Measurements from ENCODE around the gene DUS3L. TPM values are rescaled to one million over a fixed set of nuclear protein-coding genes. Genes with fewer than 3 reads are reported as not detected.
"Not testable (repeated sequence)": the region's sequence is repeated elsewhere in the genome, so short reads cannot be mapped to it uniquely, and the experiment has no call there.

The DUS3L gene
- total RNA-seq, 2 experiments from 2014 or later = 69.6 to 74.5 TPM

DNA sequence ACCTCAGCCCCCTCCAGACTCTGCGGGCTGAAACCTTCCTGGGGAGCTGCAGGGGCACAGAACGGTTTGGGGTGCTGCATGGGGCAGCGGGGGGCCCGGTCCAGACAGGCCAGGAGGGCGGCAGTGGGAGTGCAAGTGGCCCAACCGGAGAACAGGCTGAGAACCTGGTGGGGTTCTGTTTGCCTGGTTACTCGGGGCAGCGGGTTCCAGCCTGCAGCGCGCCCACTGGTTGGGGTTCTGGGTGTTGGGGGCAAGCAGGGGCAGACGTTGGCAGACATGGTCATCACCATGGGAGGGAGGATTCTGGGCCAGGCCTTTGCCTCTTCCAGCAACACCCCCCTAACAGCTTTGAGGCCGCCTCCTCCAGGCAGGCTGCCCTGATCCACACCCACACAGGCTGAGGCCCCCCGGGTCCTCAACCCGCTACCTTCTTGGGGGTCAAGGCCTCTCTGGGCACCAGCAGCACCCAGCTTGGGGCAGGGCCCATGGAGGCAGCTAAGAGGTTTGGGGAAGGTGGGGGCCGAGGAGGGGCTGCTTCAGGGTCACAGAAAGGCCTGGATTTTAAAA, 6.3 kb downstream of the DUS3L start, which contains the start of gene PRR22:
Gene PRR22, minus strand, starts transcription at position 166 of the 567 bp plus-strand sequence. Its CDS starts 86 bp downstream, at position 80.
- ATAC-seq (no peak), DNase-seq (no peak)
- intact Hi-C loops (cut with micrococcal nuclease) = no loop called here
- no peak within 1 kb of the TSS for H3K27ac Mint-ChIP-seq
- no peaks in the 10 kb centered on the region for H3K9me3 Mint-ChIP-seq
- H3K36me3 Mint-ChIP-seq (ENCODE audit: low read depth) = peaks cover 23% of the 10 kb centered on the region
- no peak for TF ChIP-seq CTCF (IDR thresholded peaks at IDR 0.05)
- H3K27me3 Mint-ChIP-seq = no peaks in the 10 kb centered on the region
- peaks cover 7% of the 10 kb centered on the region for H3K4me1 Mint-ChIP-seq (ENCODE audit: low read depth)
- ChIA-PET CTCF (interaction anchor here (0.9 kb wide), 1 partner anchor 95 kb away, joined by 3 read pairs; no protein-coding TSS in a partner anchor), POLR2A (interaction anchor here (0.7 to 1.5 kb wide), 3 partner anchors 10 to 66 kb away, joined by 3 to 5 read pairs (median 4); no protein-coding TSS in a partner anchor)
- no peak within 1 kb of the TSS for H3K4me3 Mint-ChIP-seq

- no peaks in the 10 kb centered on the region for H3K4me1 Mint-ChIP-seq (ENCODE audit: low read depth)
- no peaks in the 10 kb centered on the region for H3K27me3 Mint-ChIP-seq
- no peak overlapping the region for H3K4me3 Mint-ChIP-seq
- no peak overlapping the region for H3K27ac Mint-ChIP-seq
- H3K36me3 Mint-ChIP-seq (ENCODE audit: low read depth) = peaks cover 17% of the 10 kb centered on the region
- ATAC-seq (no peak), DNase-seq (no peak)
- intact Hi-C loops (cut with micrococcal nuclease) = no loop called here
- no peak for TF ChIP-seq CTCF (IDR thresholded peaks at IDR 0.05)
- CTCF ChIA-PET = interaction anchor here (1.9 kb wide), 1 partner anchor 21 kb away, joined by 9 read pairs; no protein-coding TSS in a partner anchor
- H3K9me3 Mint-ChIP-seq = no peaks in the 10 kb centered on the region
- POLR2A ChIA-PET = interaction anchor here (0.8 to 1.5 kb wide), 11 partner anchors 8 to 92 kb away, joined by 3 to 8 read pairs (median 3); partner anchors contain the start of genes CATSPERD and DUS3L
Observed at GRCh38 chr19:5782945-5783919, 7.7 kb downstream of the DUS3L start.

- H3K27me3 Mint-ChIP-seq = no peaks in the 10 kb centered on the region
- ChIA-PET POLR2A (interaction anchor here (1.4 to 1.5 kb wide), 5 partner anchors 9 to 91 kb away, joined by 3 to 8 read pairs (median 3); partner anchors contain the start of gene DUS3L), CTCF (interaction anchor here (1.9 kb wide), 1 partner anchor 22 kb away, joined by 9 read pairs; no protein-coding TSS in a partner anchor)
- no peak overlapping the region for H3K4me3 Mint-ChIP-seq
- H3K4me1 Mint-ChIP-seq (ENCODE audit: low read depth) = no peaks in the 10 kb centered on the region
- no peak for TF ChIP-seq CTCF (IDR thresholded peaks at IDR 0.05)
- no peak for ATAC-seq
- H3K36me3 Mint-ChIP-seq (ENCODE audit: low read depth) = peaks cover 13% of the 10 kb centered on the region
- no peak overlapping the region for H3K27ac Mint-ChIP-seq
- intact Hi-C loops (cut with micrococcal nuclease) = no loop called here
- H3K9me3 Mint-ChIP-seq = no peaks in the 10 kb centered on the region
- no peak for DNase-seq
Observed at GRCh38 chr19:5782322-5782721, 8.6 kb downstream of the DUS3L start.

DNA sequence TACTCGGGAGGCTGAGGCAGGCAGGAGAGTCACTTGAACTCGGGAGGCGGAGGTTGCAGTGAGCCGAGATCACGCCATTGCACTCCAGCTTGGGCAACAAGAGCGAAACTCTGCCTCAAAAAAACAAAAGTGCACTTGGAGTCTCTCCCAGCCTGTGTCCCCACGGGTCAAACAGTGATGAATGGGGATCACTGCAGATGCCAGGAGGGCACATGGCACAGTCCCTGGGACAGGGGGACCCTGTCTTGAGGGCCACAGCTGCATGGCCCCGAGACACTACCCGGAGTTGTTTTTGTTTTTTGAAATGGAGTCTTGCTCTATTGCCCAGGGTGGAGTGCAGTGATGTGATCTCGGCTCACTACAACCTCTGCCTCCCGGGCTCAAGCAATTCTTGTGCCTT, 10.0 kb downstream of the DUS3L start:
- not testable (repeated sequence) for H3K4me1 Mint-ChIP-seq (ENCODE audit: low read depth)

DNA sequence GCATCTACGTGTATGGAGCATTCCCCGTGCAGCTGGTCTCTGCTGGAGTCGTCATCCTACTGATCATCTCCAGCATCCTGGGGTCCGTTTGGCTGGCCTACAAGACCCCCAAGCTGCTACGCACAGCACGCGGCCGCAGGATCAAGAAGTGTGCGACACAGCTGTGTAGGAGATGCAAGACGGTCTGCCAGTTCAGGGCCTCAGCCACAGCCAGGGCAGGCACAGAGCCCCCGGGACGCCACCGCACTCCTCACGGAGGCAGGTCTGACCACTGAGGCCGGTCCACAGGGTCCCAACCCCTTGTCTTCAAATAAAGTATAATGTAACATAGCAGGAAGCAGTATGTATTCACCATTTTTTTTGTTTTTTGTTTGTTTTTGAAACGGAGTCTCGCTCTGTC, 12.6 kb downstream of the DUS3L start:
- Mint-ChIP-seq H3K4me1 (ENCODE audit: low read depth) (no peaks in the 10 kb centered on the region), H3K27me3 (no peaks in the 10 kb centered on the region), H3K36me3 (ENCODE audit: low read depth) (no peaks in the 10 kb centered on the region), H3K9me3 (no peaks in the 10 kb centered on the region), H3K4me3 (no peak overlapping the region), H3K27ac (no peak overlapping the region)
- intact Hi-C loops (cut with micrococcal nuclease) = no loop called here
- DNase-seq = no peak
- ChIA-PET POLR2A (no interaction called here), CTCF (no interaction called here)
- TF ChIP-seq CTCF (IDR thresholded peaks at IDR 0.05) = no peak
- ATAC-seq = no peak

More for the DNA sequence above, 10.0 kb downstream of the DUS3L start:
- H3K36me3 Mint-ChIP-seq (ENCODE audit: low read depth); H3K27ac Mint-ChIP-seq; DNase-seq; H3K27me3 Mint-ChIP-seq; H3K4me3 Mint-ChIP-seq; H3K9me3 Mint-ChIP-seq; intact Hi-C loops (cut with micrococcal nuclease); ATAC-seq: not testable (repeated sequence)
- ChIA-PET POLR2A (interaction anchor here (0.6 to 1.6 kb wide), 4 partner anchors 10 to 1880 kb away, joined by 3 to 4 read pairs (median 4); no protein-coding TSS in a partner anchor), CTCF (interaction anchor here (0.8 kb wide), 1 partner anchor 95 kb away, joined by 3 read pairs; no protein-coding TSS in a partner anchor)

Data from activated CD8-positive, alpha-beta T cell treated with anti-CD3 and anti-CD28 coated beads for 36 hours (primary cell).